Effector CD8-positive, alpha-beta T cell (primary cell): ENCODE measurements around the gene PDCD6IP.

Experiments used
- DNase-seq: peaks from one replicate; lab custom pipeline; 2025; lab: John Stamatoyannopoulos, UW

PDCD6IP gene

GRCh38 chr3:33889394-33890039 is 91.1 kb downstream of the PDCD6IP start:
- DNase-seq = no peak

- no peak for DNase-seq
Observed at GRCh38 chr3:33892655-33893054, 94.2 kb downstream of the PDCD6IP start.

- DNase-seq = no peak
Observed at GRCh38 chr3:33895658-33896057, 97.2 kb downstream of the PDCD6IP start.

DNA sequence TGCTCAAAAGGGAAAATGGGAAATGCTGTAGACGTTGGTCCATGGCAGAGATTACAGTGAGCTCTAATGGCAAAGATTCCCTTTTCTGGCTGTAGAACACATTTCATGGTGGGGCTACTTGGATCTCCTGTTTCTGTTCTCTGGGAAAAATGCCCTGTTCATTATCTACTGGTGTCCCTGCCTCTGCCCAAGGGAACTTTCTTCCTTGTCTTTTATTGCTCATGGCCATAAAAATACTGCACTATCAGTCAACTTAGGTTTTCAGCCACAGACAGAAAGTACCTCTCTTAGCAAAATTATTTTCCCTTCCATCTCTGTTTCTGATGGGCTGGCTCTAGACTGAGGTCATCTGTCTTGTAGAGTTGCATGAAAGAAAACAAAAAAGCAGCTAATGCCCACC is 98.9 kb downstream of the PDCD6IP start:
- DNase-seq = no peak

- DNase-seq = no peak
Observed at GRCh38 chr3:33898901-33899300, 100.5 kb downstream of the PDCD6IP start.

DNA sequence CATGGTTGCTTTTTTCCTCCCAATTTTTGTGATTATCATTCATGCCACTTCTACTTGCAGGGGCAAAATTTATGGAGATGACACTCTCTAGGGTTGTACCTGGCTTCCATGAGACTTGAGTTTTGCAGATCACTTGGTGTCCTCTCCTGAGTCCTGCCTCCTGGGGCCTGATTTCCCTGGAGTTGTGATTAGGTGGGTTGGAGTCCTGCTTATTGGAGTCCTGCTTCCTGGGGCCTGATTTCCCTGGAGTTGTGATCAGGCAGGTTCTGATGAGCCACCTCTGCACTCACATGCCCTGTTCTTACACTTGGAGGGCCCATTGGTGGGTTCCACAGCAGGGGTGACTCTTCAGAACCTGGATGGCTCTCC is 102.0 kb downstream of the PDCD6IP start:
- DNase-seq = no peak

DNA sequence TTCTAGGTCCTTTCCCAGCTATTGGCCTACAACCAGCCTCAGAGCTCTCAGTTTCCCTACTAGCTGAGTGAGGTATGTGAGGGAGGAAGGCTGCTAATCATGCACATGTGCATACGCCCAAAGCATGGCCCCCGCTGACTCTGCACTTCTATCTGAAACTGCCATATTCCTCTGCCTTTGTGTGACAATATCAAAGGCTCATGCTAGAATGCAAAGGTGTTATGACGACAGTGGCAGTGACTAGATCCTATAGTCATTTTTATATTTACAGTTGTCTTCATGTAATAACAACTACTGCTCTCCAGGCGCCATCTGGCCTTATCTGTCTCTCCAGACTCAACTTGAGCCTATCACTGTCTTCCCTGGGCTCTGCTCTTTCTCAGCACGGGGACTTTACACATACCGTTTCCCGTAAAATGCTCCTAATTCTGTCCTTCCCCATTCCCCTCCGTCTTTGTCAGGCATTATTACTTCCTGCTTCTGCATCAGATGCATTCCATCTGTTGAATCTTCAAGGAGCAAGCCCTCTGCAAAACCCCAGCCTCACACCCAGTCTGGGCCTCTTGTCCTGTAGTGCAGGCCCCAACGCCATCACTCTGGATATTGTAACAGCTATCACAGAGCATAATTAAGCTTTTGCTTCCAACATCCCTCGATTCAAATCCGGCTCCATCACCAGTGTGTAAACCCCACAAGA is 102.5 kb downstream of the PDCD6IP start:
- no peak for DNase-seq

GRCh38 chr3:33901862-33902563 is 103.6 kb downstream of the PDCD6IP start:
- DNase-seq = no peak

DNA sequence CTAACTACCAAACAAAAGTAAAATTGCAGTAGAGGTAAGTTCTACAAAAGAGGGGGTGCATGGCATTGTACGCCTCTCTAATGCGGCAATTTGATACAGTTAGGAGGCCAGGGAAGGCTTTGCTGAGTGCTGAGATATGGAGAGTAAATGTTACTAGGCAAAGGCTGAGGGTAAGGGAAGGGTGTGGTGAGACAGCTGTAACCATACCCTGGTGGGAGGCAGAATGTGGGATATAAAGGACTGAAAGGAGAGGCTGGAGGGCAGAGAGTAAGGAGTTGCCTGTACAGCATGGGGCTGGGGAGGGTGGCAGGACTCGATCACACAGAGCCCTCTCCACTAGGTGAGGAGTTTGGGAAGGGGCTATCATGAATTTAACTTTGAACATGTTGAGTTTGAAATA is 106.3 kb downstream of the PDCD6IP start:
- no peak for DNase-seq

- no peak for DNase-seq
Observed at GRCh38 chr3:33908250-33908851, 109.9 kb downstream of the PDCD6IP start.

- DNase-seq = no peak
Observed at GRCh38 chr3:33909547-33909946, 111.1 kb downstream of the PDCD6IP start.

- no peak for DNase-seq
Observed at GRCh38 chr3:33910031-33910430, 111.6 kb downstream of the PDCD6IP start.

DNA sequence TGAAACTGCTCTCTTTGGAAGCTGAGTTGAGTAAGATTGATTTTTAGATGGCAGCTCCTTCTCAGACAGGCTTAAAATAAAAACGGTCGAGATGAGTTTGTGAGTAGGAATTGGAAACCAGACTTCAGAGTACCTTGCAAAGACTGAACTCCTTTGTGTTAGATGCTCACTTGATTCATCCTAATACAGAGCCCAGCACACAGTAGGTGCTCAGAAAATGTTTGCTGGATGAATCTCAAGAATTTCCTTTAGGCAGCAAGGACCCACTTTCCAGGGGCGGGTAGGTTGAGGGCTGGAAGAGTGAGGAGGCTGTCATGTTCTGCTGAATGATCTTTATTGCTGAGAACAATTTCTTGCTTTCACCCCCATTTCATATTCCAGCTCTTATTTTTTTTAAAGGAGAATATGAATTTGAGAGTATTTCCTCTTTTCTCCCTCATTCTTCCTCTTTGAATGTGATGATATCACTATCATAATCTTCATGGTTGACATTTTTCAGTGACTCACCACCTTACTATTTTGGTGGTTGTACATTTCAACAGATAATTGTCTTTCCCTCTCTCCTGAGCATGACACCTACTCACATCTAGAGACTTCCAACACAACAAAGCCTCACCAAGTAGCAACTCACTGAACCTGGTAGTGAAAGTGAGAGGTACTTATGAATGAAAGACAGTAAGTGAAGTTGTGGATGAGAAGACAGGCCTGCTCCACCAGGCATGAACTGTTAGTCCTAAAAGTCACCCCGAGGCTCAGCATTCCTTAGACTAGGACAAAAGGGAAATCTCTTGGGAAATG is 113.3 kb downstream of the PDCD6IP start:
- no peak for DNase-seq

- DNase-seq = no peak
Observed at GRCh38 chr3:33914212-33914611, 115.8 kb downstream of the PDCD6IP start.

- DNase-seq = no peak
Observed at GRCh38 chr3:33914731-33915379, 116.4 kb downstream of the PDCD6IP start.

- DNase-seq = no peak
Observed at GRCh38 chr3:33915796-33916546, 117.5 kb downstream of the PDCD6IP start.

GRCh38 chr3:33918126-33918756 is 119.8 kb downstream of the PDCD6IP start:
- no peak for DNase-seq
